ENCODE results near the gene RARB. TPM values are rescaled to one million over a fixed set of nuclear protein-coding genes. Genes with fewer than 3 reads are reported as not detected.

The RARB gene
- total RNA-seq, 1 experiment from 2014 or later, result 0.24 TPM

GRCh38 chr3:25483456-25483855, 55.4 kb downstream of the RARB start:
- Histone ChIP-seq H3K27me3 (replicated peaks; ENCODE audit: insufficient read depth, low read depth, low read length, poor library complexity) (no peaks in the 10 kb centered on the region), H3K4me1 (ENCODE audit: insufficient read depth, low read length, poor library complexity, severe bottlenecking) (peaks cover 4% of the 10 kb centered on the region), H3K27ac (ENCODE audit: low read depth, low read length, poor library complexity, severe bottlenecking) (no peak overlapping the region), H3K4me3 (ENCODE audit: low read depth, low read length, poor library complexity, severe bottlenecking) (no peak overlapping the region), H3K9me3 (ENCODE audit: low read depth, low read length, poor library complexity, severe bottlenecking) (no peaks in the 10 kb centered on the region), H3K36me3 (ENCODE audit: insufficient read depth, low read length, poor library complexity, severe bottlenecking) (no peaks in the 10 kb centered on the region)
- TF ChIP-seq CTCF (conservative IDR thresholded peaks at IDR 0.05; ENCODE audit: low read depth, low read length), result no peak
- TF ChIP-seq EZH2 (IDR thresholded peaks at IDR 0.05; ENCODE audit: borderline replicate concordance, low read depth, low read length, poor library complexity, severe bottlenecking), result no peak
- CTCF ChIA-PET, result no interaction called here
- no TSS peak for BruUV-seq (replicated peaks)
- intact Hi-C loops (cut with micrococcal nuclease; ENCODE audit: unreplicated experiment), result no loop called here
- no peak for DNase-seq (ENCODE audit: low spot score)
- POLR2A ChIA-PET (ENCODE audit: low non-redundant PET), result no interaction called here

GRCh38 chr3:25485673-25486072, 57.6 kb downstream of the RARB start:
- POLR2A ChIA-PET (ENCODE audit: low non-redundant PET), result no interaction called here
- CTCF ChIA-PET, result no interaction called here

GRCh38 chr3:25486932-25487331, 58.9 kb downstream of the RARB start:
- POLR2A ChIA-PET (ENCODE audit: low non-redundant PET), result no interaction called here
- CTCF ChIA-PET, result no interaction called here
- intact Hi-C loops (cut with micrococcal nuclease; ENCODE audit: unreplicated experiment), result no loop called here
- no TSS peak for BruUV-seq (replicated peaks)
- no peak for DNase-seq (ENCODE audit: low spot score)
- H3K36me3 ChIP-seq (ENCODE audit: insufficient read depth, low read length, poor library complexity, severe bottlenecking), result no peaks in the 10 kb centered on the region
- no peak for TF ChIP-seq EZH2 (IDR thresholded peaks at IDR 0.05; ENCODE audit: borderline replicate concordance, low read depth, low read length, poor library complexity, severe bottlenecking)
- TF ChIP-seq CTCF (conservative IDR thresholded peaks at IDR 0.05; ENCODE audit: low read depth, low read length), result no peak
- H3K9me3 ChIP-seq (ENCODE audit: low read depth, low read length, poor library complexity, severe bottlenecking), result peaks cover 3% of the 10 kb centered on the region
- H3K4me3 ChIP-seq (ENCODE audit: low read depth, low read length, poor library complexity, severe bottlenecking), result no peak overlapping the region
- H3K27me3 ChIP-seq (replicated peaks; ENCODE audit: insufficient read depth, low read depth, low read length, poor library complexity), result no peaks in the 10 kb centered on the region
- H3K27ac ChIP-seq (ENCODE audit: low read depth, low read length, poor library complexity, severe bottlenecking), result no peak overlapping the region
- no peaks in the 10 kb centered on the region for H3K4me1 ChIP-seq (ENCODE audit: insufficient read depth, low read length, poor library complexity, severe bottlenecking)

More at GRCh38 chr3:25485673-25486072, 57.6 kb downstream of the RARB start:
- TF ChIP-seq CTCF (conservative IDR thresholded peaks at IDR 0.05; ENCODE audit: low read depth, low read length) (no peak), EZH2 (IDR thresholded peaks at IDR 0.05; ENCODE audit: borderline replicate concordance, low read depth, low read length, poor library complexity, severe bottlenecking) (no peak)
- intact Hi-C loops (cut with micrococcal nuclease; ENCODE audit: unreplicated experiment), result no loop called here
- BruUV-seq (replicated peaks), result no TSS peak
- no peak for DNase-seq (ENCODE audit: low spot score)
- Histone ChIP-seq H3K4me3 (ENCODE audit: low read depth, low read length, poor library complexity, severe bottlenecking) (no peak overlapping the region), H3K4me1 (ENCODE audit: insufficient read depth, low read length, poor library complexity, severe bottlenecking) (no peaks in the 10 kb centered on the region), H3K9me3 (ENCODE audit: low read depth, low read length, poor library complexity, severe bottlenecking) (no peaks in the 10 kb centered on the region), H3K27ac (ENCODE audit: low read depth, low read length, poor library complexity, severe bottlenecking) (no peak overlapping the region), H3K27me3 (replicated peaks; ENCODE audit: insufficient read depth, low read depth, low read length, poor library complexity) (no peaks in the 10 kb centered on the region), H3K36me3 (ENCODE audit: insufficient read depth, low read length, poor library complexity, severe bottlenecking) (no peaks in the 10 kb centered on the region)
